ENCODE data around the gene MPL.

The MPL gene

DNA sequence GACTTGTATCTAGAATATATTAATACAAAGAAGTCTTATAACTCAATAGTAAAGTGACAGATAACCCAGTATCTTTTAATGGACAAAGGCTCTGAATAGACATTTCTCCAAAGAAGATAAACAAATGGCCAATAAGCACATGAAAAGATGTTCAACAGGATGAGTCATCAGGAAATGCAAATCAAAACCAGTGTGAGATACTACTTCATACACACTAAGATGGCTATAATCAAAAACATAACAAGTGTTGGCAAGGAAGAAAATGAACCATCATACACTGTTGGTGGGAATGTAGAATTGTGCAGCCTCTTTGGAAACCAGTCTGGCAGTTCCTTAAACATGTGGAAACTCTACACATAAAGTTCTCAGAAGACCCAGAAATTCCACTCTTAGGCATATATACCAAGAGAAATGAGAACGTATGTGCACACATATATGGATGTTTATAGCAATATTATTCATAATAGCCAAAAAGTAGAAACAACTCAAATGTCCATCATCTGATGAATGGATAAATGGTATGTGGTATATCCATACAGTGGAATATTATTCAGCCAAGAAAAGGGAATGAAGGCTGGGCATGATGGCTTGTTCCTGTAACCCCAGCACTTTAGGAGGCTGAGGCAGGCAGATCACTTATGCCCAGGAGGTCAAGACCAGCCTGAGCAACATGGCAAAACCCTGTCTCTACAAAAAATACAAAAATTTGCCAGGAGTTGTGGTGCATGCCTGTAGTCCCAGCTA lies 9.9 kb upstream of the MPL start:
- no peak for DNase-seq

DNA sequence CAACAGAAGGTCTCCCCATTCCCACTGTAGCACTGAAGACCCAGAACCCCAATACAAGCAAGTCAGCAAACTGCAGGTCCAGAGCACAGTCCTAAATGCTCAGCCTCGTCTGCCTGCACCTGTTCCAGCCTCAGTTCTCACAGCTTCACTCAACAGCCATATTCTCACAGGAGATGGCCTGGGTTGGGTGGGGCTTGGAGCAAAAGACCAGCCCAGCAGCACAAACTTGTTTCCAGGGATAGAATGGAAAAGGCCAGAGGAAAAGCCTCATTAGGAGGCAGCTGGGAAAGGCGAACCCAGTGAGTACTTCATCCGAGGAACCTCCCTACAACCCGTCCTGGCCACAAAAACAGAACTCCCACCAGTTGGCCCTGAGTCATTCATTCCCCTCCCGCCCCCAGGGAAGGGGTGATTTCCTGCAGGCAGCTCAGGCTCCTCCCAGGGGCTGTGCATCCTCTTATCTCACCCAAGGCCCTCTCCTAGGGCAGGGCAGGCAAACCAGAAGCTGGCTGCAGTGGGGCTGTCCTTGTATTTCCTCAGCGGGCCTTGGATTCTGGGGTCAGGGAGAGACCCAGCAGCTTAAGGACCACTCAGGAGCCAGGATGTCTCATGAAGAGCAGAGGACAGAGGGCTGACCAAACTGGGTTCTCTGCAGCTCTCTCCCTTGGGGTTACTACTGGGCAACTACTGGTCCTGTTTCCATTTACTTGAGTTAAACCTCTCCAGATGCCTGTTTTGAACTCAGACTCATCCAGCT lies 7.4 kb upstream of the MPL start:
- DNase-seq, result peak; percentile 34

DNA sequence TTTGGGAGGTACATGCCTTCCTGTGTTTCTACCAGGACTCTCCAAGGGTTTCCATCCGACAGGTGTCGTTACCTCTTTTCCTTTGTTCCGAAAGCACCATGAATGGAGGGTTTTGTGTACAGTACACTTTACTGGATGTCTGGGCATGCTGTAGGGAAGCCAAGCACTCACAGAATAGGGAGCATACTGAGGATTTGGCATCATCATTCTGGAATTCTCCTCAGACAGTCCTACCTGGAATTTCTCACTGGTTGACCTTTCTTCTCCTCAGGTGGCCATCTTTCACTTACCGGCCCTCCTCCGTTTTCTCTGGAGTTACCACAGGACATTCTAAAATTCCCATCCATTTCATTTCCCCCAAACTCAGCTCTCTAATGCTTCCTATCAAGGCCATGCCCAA lies 5.9 kb upstream of the MPL start:
- peak; percentile 46 for DNase-seq

DNA sequence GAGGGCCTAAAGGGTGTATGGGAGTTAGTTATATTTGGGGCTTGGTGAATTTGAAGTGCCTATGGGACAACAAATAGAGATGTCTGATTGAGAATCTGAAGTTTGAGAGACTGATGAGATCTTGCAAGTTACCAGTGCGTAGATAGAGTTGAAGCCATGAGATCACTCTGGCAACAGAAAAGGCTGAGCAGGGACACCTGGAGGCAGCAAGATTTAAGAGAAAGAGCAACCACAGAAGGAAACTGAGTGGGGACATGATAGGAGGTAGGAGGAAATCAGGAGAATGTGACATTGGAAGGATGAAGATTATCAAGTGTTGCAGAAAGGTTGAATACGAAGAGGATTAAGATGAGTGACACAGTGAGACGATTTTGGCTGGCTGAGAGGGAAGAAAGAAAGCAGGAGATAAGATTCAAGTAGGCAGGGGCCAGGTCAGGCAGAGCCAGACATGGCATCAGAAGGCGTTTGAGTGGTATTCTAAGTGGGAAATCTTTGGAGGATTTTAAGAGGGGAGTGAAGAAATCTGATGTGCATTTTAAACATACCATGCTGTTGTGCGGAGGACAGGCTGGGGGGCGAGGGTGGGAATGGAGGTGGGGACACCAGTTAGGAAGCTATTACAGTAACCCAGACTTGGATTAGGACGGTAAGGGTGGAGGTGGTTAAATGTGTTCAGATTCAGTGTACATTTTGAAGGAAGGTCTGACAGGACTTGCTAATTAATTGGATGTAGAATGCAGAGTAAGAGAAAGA lies 3.0 kb upstream of the MPL start:
- DNase-seq, result no peak

DNA sequence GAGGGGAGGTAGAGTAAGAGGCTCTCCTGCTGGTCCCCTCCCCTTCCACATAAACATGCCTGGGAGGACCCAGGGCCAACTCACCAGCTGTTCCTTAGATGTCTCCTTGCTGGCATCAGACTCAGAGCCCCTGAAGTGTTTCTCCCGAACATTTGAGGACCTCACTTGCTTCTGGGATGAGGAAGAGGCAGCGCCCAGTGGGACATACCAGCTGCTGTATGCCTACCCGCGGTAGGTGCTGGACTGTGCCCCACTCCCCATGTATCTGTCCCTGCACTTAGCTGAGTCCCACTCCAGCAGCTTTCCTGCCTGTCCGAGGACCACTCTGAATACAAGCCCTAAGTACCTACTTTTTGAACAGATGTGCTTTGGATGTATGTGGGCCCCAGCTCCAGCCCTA lies 383 bp downstream of the MPL start:
- DNase-seq, result no peak

DNA sequence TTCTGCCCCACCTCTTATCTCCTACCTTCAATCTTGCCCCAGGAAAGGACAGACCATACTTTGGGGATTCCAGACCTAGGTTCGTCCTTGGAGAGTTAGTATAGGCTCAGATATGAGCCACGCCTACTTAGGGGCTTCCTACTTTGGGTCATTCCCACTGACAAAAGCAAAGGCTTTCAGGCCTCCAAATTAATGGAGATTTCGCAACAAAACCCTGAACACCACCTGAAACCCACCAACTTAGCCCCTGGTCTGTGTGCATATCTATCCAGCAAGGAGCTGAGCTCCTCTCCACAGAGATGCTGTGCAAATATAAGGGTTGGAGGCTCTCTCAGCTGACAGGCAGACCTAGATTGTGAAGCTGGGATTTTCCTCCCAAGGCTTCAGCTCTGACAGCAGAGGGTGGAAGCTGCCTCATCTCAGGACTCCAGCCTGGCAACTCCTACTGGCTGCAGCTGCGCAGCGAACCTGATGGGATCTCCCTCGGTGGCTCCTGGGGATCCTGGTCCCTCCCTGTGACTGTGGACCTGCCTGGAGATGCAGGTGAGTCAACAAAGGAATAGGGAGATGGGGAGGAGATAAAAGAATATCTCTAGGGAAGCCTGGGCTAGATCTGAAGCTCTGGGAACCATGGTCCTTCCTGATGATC lies 2.1 kb downstream of the MPL start:
- DNase-seq, result no peak

DNA sequence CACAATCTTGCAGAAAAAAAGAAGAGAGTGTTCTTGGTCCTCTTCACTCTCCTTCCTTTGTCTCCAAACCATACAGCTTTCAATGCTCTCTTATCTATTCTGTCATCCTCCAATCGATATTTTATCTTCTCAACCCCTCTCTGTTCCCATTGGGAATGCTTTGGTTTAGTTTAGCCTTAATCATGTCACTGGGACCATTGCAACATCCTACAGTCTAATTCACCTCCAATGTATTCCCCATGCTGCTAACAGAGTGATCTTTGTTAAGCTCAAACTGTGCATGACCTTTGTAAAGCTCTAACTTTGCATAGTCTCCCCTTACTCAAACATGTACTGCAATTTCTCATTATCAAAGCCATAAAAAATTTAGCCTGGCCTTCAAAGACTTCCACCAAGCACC lies 2.9 kb downstream of the MPL start:
- no peak for DNase-seq

DNA sequence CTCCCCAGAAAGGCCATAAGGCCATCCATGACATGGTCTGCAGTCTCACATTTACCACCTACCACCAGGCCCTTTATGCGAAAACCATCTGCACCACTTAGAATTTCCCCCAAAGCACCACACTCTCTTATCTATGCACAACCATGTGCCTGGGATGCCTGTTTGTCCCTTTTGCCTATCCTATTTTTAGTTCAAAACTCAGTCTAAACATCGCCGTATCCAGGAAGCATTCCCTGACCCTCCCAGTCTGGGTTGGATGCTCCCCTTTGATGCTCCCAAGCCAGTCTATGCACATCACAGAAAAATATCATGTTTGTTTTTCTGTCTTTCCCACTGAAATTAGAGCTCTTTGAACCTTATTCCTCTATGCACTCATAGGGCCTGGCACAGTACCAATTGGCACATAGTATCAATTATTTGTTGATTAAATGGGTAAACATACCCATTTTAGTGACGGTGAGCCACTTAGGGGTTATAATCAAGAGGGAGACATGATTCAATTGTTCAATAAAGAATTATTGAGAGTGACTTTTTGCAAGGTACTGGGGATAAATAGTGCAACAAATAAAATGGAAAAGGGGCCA lies 6.7 kb downstream of the MPL start:
- DNase-seq, result no peak

DNA sequence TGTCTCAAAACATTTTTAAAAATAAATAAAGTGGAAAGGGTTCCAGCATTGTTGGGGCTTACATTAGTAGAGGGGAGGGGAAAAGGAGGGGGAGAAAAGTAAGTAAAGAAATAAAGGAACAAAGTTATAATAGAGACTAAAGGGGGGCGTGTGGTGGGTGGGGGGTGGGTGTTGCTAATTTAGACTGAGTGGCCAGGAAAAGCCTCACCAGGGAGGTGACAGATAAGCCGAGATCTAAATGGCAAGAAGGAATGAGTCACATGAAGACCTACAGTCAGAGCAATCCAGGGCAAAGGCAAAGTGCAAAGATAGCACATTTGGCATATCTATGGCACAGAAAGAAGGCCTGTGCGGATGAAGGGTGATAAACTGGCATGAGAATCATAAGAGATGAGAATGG lies 7.5 kb downstream of the MPL start:
- no peak for DNase-seq

DNA sequence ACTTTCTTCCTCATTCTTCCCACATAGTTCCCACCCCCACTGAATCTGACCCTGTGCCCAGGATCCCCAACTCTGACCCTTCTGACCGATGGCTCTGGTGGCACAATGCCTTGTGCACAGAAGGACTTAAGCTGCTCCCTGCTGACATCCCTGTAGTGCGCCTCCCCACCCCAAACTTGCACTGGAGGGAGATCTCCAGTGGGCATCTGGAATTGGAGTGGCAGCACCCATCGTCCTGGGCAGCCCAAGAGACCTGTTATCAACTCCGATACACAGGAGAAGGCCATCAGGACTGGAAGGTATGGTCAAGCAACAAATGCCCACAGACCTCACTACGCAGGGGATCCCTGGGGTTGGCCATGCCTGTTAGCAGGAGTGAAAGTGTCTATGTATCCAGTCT lies 9.0 kb downstream of the MPL start:
- DNase-seq, result no peak

DNA sequence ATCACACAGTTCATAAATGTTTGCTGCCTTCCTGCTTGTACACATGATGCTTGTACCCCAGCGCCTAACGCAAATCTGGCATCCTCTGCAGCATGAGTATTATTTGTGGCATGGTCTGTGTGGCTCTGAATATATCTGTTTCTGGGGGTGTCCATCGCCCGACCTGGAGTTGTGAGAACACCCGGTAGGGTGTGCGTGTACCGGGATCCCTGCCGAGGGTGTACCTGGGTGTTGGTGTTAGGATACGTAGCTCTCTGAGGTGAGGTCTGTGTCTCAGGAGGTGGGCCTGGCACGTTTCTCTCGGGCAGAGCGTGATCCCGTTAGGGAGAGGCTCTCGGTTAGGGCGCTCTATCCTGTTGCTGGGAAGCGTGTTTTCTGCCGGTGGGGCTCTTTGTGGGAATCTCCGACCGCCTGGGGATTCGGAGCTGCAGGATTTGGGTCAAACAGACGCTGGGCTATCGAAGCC lies 10.8 kb downstream of the MPL start:
- DNase-seq, result peak; percentile 98

DNA sequence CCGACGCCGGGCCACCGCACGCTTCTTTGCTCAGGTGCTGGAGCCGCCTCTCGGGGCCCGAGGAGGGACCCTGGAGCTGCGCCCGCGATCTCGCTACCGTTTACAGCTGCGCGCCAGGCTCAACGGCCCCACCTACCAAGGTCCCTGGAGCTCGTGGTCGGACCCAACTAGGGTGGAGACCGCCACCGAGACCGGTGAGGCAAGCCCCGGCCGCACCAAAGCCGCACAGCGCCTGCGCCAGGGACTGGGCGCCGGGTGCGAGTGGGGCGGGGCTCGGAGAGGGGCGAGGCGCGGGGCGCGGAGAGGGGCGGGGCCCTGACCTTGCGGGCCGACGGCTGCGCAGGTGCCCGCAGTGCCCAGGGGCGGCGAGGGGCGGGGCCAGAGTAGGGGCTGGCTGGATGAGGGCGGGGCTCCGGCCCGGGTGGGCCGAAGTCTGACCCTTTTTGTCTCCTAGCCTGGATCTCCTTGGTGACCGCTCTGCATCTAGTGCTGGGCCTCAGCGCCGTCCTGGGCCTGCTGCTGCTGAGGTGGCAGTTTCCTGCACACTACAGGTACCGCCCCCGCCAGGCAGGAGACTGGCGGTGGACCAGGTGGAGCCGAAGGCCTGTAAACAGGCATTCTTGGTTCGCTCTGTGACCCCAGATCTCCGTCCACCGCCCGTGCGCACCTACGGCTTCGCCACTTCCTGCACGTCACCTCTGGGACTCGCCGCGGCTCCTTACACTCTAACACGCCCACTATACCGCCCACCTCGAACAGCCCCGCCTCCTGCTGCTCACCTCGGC lies 11.4 kb downstream of the MPL start:
- DNase-seq, result peak; percentile 100

DNA sequence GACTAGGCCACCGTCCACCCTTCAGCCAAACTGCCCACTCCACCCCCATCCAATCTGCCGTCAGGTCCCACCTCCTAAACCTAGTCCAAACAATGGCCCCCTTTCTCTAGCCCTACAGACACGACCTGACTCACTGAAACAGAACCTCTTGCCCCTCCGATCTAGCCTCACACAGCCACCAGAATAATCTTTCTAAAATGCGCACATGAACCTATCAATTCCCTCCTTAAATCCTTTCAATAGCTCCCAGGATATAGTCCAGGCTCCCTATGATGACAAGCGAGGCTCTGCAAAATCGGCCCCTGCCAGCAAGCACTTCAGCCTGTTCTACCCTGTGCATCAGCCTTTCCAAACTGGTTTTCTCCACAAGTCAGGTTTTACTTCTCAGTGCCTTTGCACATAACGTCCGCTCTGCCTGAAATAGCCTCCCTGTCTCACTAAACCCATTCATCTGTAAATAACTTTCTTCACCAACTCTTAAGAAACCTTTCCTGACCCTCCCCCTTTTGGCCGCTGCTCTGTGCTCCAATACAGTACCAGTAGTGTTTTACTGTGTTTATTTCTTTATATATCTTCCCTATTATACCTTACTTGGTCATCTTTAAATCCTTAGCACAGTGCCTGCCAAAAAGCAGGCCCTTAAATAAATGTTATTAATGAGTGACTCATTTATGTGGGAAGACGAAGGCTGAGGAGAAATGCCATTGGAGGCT lies 12.1 kb downstream of the MPL start:
- peak; percentile 57 for DNase-seq

DNA sequence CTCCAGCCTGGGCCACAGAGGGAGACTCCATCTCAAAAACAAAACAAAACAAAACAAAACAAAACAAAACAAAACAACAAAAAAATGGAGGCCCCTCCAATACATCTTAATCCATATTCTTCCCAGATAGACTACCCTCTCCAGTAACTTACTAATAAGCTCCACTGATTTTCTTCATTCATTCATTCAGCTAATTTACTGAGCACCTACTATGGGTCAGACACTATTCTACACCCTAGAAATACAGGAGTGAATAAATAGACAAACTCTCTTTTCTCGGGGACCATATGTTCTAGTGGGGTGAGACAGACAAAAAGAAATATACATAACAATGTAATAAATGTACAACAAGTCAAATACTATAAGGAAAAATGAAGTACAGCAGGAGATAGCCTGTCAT lies 13.4 kb downstream of the MPL start:
- no peak for DNase-seq

DNA sequence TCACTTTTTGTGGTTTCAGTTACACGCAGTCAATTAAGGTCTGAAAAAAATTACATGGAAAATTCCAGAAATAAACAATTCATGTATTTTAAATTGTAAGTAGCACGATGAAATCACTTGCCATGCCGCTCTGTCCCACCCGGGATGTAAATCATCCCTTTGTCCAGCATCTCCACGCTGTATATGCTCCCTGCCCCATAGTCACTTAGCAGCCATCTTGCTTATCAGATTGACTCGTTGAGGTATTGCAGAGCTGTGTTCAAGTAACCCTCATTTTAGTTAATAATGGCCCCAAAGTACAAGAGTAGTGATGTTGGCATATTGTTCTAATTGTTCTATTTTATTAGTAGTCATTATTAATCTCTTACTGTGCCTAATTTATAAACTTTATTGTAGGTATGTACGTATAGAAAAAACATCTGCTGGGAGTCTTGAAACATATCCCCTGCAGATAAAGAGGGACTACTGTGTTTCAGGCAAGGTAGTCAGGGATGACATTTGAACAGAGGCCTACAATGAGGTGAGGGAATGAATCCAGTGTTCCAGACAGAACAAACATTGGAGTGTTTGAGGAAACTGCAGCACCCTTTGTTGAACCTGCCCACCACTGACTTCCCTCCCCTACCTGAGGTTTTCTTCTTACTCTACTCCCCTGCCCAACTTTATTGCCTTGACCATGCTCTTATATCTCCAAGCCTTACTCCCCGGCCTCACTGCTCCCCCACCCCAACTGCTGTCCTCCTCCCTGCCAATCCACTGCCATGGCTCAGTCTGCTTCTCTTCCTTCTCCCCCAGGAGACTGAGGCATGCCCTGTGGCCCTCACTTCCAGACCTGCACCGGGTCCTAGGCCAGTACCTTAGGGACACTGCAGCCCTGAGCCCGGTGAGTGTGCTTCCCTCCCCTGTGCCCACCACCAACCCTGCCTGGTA lies 14.1 kb downstream of the MPL start:
- DNase-seq, result no peak

DNA sequence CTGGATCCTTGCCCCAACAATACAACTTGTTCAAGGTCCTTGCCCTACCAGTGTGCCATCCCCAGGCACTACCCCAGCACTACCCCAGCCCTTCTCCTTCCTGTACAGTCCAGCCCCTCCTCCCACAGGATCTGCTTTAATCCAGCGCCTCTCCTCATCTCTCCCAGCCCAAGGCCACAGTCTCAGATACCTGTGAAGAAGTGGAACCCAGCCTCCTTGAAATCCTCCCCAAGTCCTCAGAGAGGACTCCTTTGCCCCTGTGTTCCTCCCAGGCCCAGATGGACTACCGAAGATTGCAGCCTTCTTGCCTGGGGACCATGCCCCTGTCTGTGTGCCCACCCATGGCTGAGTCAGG lies 14.7 kb downstream of the MPL start:
- no peak for DNase-seq

DNA sequence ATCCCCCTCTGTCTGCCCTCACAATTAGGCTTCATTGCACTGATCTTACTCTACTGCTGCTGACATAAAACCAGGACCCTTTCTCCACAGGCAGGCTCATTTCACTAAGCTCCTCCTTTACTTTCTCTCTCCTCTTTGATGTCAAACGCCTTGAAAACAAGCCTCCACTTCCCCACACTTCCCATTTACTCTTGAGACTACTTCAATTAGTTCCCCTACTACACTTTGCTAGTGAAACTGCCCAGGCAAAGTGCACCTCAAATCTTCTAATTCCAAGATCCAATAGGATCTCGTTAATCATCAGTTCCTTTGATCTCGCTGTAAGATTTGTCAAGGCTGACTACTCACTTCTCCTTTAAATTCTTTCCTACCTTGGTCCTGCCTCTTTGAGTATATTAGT lies 15.3 kb downstream of the MPL start:
- DNase-seq, result no peak

DNA sequence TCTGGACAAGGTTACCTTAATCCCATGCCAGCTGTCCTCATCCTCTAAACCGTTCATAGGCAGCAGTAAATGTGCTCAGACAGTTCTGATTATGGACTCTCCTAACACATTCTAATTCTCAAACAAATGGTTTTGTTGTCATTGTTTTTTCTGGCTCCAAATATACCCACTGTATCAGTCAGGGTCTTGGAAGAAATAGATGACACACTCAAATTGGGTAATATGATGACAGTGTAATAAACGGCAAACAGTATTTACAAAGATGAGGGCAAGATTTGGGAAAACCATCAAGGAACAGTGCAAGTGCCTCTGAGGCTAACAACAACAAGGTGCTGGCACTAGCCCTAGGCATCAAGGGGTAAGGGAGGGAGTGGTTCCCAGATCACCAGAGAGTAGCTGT lies 16.9 kb downstream of the MPL start:
- DNase-seq, result no peak

DNA sequence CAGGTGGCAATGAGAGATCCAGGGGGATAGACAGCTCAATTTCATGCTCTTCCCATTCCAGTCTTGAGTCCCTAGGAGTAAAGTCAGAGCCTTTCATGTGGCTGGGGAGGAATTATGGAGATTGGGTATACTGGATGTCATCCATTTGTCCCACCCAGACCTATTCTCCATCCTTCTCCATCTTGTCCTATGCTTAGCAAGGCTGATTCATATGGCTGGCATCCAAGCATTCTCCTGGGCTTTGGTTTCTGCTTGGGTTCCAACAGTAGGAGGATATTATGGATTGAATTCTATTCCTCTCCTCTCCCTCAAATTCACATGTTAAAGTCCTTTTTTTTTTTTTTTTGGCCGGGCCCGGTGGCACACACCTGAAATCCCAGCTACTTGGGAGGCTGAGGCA lies 17.3 kb downstream of the MPL start:
- DNase-seq, result no peak

DNA sequence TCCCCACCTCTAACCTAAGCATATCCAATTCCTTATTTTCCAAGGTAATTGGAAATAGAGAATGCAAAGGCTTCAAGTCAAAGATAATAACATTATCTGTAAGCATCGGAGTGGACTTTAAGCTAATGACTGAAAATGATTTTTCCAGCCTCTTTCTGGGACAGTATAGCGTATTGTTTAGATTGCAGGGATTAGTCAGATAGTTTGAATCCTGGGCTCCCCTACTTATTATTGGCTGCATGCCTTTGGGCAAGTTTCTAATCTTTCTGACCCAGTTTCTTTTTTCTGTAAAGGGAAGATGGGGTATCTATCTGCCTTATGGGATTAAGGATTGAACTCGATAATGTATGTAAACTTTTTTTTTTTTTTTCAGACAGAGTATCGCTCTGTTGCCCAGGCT lies 19.6 kb downstream of the MPL start:
- no peak for DNase-seq
